ENCODE measurements around the gene COBL.

The COBL gene

GRCh38 chr7:51006483-51007235, 309.9 kb downstream of the COBL start:
- H3K79me2 ChIP-seq (ENCODE audit: insufficient read depth, low read length) = no peaks in the 10 kb centered on the region
- TF ChIP-seq CTCF (conservative IDR thresholded peaks at IDR 0.05; ENCODE audit: low read length) (peak; percentile 24; the same call in 1 of the 2 replicates), EZH2phosphoT487 (IDR thresholded peaks at IDR 0.05; ENCODE audit: borderline replicate concordance) (no peak)
- no peaks in the 10 kb centered on the region for H3K4me1 ChIP-seq (ENCODE audit: insufficient read depth, low read length, poor library complexity, severe bottlenecking)
- no peaks in the 10 kb centered on the region for H3K27me3 ChIP-seq (ENCODE audit: insufficient read depth, low read length, poor library complexity, severe bottlenecking)
- H3K9ac ChIP-seq (ENCODE audit: low read depth, low read length, poor library complexity, severe bottlenecking) = no peak overlapping the region
- no peaks in the 10 kb centered on the region for H3F3A ChIP-seq (ENCODE audit: low read depth)
- H2AFZ ChIP-seq (ENCODE audit: low read length) = no peak overlapping the region
- H3K9me3 ChIP-seq (ENCODE audit: insufficient read depth, low read depth, low read length) = no peaks in the 10 kb centered on the region
- no peaks in the 10 kb centered on the region for H3K36me3 ChIP-seq (ENCODE audit: insufficient read depth, low read length)
- no peak overlapping the region for H3K4me2 ChIP-seq (ENCODE audit: low read depth, low read length, poor library complexity, severe bottlenecking)
- H4K20me1 ChIP-seq (ENCODE audit: insufficient read depth, low read length, poor library complexity, severe bottlenecking) = no peaks in the 10 kb centered on the region
- H3K4me3 ChIP-seq (ENCODE audit: low read length, poor library complexity, severe bottlenecking) = no peak overlapping the region
- H3K9me2 ChIP-seq (replicated peaks; ENCODE audit: low read depth, low read length) = no peaks in the 10 kb centered on the region

DNA sequence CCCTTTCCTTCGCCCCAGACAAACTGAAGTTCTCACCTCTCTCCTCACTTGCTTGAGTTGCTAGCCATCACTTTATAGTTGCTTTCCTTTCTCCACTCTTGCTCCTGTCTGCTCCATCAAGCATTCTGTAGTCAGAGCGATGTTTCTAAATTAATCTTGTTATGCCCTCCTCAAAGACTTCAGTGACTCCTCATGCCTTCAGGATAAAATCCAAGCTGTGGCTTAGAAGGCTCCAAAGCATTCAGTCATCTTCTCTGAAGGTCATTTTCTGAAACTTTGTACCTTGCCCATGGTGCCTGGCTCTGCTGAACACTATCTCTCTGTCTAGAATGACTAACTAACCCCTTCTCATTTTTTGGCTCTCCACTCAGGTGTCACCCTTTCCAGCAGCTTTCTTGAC, 311.5 kb downstream of the COBL start:
- H4K20me1 ChIP-seq (ENCODE audit: insufficient read depth, low read length, poor library complexity, severe bottlenecking) = no peaks in the 10 kb centered on the region
- H2AFZ ChIP-seq (ENCODE audit: low read length) = no peak overlapping the region
- no peaks in the 10 kb centered on the region for H3K9me3 ChIP-seq (ENCODE audit: insufficient read depth, low read depth, low read length)
- H3K36me3 ChIP-seq (ENCODE audit: insufficient read depth, low read length) = no peaks in the 10 kb centered on the region
- H3K9me2 ChIP-seq (replicated peaks; ENCODE audit: low read depth, low read length) = no peaks in the 10 kb centered on the region
- H3K4me1 ChIP-seq (ENCODE audit: insufficient read depth, low read length, poor library complexity, severe bottlenecking) = no peaks in the 10 kb centered on the region
- no peak overlapping the region for H3K9ac ChIP-seq (ENCODE audit: low read depth, low read length, poor library complexity, severe bottlenecking)
- no peak overlapping the region for H3K4me3 ChIP-seq (ENCODE audit: low read length, poor library complexity, severe bottlenecking)
- no peak overlapping the region for H3K4me2 ChIP-seq (ENCODE audit: low read depth, low read length, poor library complexity, severe bottlenecking)
- no peaks in the 10 kb centered on the region for H3K79me2 ChIP-seq (ENCODE audit: insufficient read depth, low read length)
- no peaks in the 10 kb centered on the region for H3F3A ChIP-seq (ENCODE audit: low read depth)
- H3K27me3 ChIP-seq (ENCODE audit: insufficient read depth, low read length, poor library complexity, severe bottlenecking) = no peaks in the 10 kb centered on the region
- no peak for TF ChIP-seq EZH2phosphoT487 (IDR thresholded peaks at IDR 0.05; ENCODE audit: borderline replicate concordance)
- no peak for TF ChIP-seq CTCF (conservative IDR thresholded peaks at IDR 0.05; ENCODE audit: low read length)

- Histone ChIP-seq H2AFZ (ENCODE audit: low read length) (no peak overlapping the region), H3K4me1 (ENCODE audit: insufficient read depth, low read length, poor library complexity, severe bottlenecking) (no peaks in the 10 kb centered on the region)
These were observed 315.7 kb downstream of the COBL start for GRCh38 chr7:51000956-51001355.

More at GRCh38 chr7:51000956-51001355, 315.7 kb downstream of the COBL start:
- Histone ChIP-seq H4K20me1 (ENCODE audit: insufficient read depth, low read length, poor library complexity, severe bottlenecking) (no peaks in the 10 kb centered on the region), H3K9ac (ENCODE audit: low read depth, low read length, poor library complexity, severe bottlenecking) (no peak overlapping the region), H3K4me3 (ENCODE audit: low read length, poor library complexity, severe bottlenecking) (no peak overlapping the region), H3K9me2 (replicated peaks; ENCODE audit: low read depth, low read length) (no peaks in the 10 kb centered on the region), H3K27me3 (ENCODE audit: insufficient read depth, low read length, poor library complexity, severe bottlenecking) (no peaks in the 10 kb centered on the region), H3F3A (ENCODE audit: low read depth) (no peaks in the 10 kb centered on the region), H3K4me2 (ENCODE audit: low read depth, low read length, poor library complexity, severe bottlenecking) (no peak overlapping the region), H3K36me3 (ENCODE audit: insufficient read depth, low read length) (no peaks in the 10 kb centered on the region), H3K79me2 (ENCODE audit: insufficient read depth, low read length) (no peaks in the 10 kb centered on the region), H3K9me3 (ENCODE audit: insufficient read depth, low read depth, low read length) (no peaks in the 10 kb centered on the region)
- TF ChIP-seq EZH2phosphoT487 (IDR thresholded peaks at IDR 0.05; ENCODE audit: borderline replicate concordance) (no peak), CTCF (conservative IDR thresholded peaks at IDR 0.05; ENCODE audit: low read length) (peak; percentile 48)

Data from Loucy (cell line).